Hypothalamus (tissue), 51 donors: Measurements from ENCODE around the gene PDLIM7.
"Not testable (repeated sequence)": the region's sequence is repeated elsewhere in the genome, so short reads cannot be mapped to it uniquely, and the experiment has no call there.

Experiments
- DNase-seq, 51 donors: peaks; one replicate each; lab custom pipeline; 2025; lab: John Stamatoyannopoulos, UW

PDLIM7 gene

GRCh38 chr5:177492841-177493240 is 4.6 kb downstream of the PDLIM7 start:
- no peak for DNase-seq

DNA sequence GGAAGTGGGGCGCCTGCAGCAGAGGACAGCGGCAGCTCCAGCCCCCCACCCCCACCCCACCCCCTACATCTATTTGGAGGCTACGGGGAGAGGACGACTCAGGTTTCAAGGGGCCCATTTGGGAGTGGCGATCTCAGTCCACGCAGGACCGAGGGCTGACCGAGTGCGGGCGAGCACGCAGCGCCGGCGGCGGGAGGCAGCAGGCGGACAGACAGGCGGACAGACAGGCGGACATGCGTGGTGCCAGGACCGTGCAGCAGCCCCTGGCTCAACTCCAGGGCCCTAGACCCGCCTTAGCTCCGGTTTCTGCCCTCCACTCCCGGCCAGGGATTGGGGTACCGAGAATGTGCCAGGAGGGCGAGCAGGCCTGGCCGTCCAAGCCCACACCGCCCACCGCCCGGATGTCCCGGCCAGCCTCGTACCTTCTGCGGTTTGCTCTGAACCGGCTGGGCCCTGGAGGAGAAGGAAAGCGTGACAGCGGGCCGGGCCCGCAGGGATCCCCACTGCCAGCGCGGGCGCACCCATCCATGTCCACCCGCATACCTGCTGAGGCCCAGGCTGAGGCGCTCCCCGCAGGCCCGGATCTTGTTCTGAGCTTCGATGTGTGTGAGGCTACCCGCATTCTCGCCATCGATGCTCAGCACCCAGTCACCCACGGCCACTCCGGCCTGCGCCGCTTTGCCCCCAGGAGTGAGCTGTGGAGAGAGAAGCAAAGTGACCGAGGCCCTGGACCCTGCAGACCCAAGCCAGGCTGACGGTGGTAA is 5.2 kb downstream of the PDLIM7 start:
- no peak for DNase-seq

DNA sequence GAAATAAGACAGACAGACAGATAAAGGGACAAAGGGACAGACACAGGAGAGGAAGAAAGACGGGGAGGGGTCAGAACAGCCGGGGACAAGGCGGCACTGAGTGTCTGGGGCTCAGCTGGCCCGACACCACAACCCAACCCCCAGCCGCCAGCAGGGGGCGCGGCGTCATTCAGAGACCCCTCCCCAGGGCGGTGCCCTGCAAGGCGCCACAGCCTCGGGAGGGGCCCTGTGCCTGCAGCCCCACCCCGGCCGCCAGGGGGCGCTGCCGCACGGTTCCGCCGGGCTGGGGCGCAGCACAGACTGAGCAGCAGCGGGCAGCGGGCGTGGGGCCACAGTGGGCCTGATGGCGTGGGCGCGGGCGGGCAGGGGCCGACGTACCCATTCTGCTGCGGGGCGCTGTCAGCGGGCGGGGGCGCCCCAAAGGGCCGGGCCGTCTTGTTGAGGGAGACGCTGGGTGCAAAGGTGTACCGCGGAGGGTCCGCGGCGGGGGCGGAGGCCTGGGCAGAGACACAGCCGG is 5.9 kb downstream of the PDLIM7 start:
- DNase-seq, result no peak

DNA sequence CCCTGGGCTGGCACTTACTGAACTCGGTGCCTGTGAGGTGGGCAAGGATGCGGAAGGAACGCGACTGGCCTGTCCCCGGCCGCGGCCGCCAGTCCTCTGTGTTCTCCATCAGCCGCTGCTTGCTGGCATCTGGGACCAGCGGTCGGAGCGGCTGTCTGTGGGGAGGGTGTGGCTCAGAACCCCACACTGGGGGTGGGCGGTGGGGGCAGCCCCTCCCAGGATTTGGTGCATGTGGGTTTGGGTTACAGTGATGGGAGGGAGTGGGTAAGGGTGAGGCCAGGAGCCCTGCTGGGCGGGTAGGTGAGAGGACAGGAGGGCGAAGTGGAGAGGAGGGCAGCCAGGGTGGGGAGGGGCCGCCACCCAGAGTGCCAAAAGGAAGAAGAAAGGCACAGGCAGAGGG is 6.4 kb downstream of the PDLIM7 start:
- DNase-seq, result no peak

GRCh38 chr5:177490311-177490991 is 7.0 kb downstream of the PDLIM7 start:
- DNase-seq, result peak in 1 of 51 donors; percentile 17

DNA sequence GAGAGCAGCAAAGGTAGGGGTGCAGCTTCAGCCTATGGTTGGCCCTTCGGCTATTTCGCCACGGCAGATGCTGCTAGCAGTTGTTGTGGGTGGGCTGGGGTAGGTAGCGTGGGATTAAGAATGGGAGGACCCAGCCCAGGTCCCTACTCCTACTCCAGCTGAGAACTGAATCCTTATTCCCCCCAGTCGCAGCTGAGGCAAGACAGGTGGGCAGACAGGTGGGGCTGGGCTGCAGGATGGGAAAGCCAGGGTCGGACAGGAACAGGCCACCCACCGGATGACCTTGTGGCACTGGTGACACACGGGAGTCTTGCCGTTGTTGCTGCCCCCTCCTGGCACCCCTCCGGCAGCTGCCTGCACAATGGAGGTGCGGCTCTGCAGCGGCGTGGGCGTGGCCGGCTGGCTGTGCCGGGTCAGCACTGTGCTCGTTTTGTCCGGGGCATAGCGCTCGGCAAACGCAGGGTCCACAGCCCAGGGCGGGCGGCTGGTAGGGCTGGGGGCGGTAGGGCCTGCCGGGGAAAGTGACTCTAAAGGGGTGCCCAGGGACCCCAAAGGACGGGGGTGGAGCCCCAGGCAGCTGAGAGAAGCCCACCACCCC is 8.2 kb downstream of the PDLIM7 start:
- DNase-seq, result no peak

DNA sequence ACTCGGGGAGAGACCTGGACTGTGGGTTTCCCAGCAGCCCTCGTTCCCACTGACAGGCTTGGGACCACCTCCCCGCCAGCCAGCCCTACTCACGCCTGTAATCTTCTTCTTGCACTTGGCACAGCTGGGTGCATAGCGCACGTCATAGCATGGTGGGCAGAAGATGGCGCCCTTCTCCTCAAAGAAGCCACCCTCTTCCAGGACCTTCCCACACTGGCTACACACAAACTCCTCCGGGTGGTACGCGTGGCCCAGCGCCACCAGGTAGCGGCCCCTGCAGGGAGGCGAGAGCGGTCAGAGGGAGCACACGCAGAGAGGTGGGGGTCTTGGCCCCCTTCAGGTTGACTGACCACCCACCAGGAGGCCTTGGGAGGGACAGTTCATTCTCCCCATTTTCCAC is 9.4 kb downstream of the PDLIM7 start:
- no peak for DNase-seq

- no peak for DNase-seq
Measured at GRCh38 chr5:177487144-177487543, 10.3 kb downstream of the PDLIM7 start.

DNA sequence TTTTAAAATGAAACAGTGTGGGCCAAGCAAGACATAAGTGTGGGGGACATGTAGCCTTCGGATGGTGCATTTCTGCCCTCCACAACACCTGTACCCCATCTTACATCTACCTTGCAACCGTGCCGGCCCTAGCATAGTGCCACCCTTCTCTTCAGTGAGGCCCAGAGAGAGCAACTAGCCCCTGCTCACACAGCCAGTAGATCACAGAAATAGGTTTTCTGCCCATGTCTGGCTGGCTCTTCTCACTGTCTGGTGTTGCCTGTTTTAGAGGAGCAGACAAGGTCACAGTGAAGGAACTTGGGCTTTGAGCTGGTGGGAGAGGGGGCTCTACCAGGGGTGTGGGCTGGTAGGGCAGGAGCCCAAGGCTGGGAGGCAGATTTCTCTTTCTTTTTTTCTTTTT is 11.1 kb downstream of the PDLIM7 start:
- DNase-seq, result no peak

GRCh38 chr5:177485753-177486152 is 11.7 kb downstream of the PDLIM7 start:
- not testable (repeated sequence) for DNase-seq

GRCh38 chr5:177484902-177485549 is 12.4 kb downstream of the PDLIM7 start:
- DNase-seq, result no peak

- no peak for DNase-seq
Measured at GRCh38 chr5:177483994-177484901, 13.2 kb downstream of the PDLIM7 start.

GRCh38 chr5:177483042-177483441 is 14.4 kb downstream of the PDLIM7 start:
- DNase-seq, result no peak

DNA sequence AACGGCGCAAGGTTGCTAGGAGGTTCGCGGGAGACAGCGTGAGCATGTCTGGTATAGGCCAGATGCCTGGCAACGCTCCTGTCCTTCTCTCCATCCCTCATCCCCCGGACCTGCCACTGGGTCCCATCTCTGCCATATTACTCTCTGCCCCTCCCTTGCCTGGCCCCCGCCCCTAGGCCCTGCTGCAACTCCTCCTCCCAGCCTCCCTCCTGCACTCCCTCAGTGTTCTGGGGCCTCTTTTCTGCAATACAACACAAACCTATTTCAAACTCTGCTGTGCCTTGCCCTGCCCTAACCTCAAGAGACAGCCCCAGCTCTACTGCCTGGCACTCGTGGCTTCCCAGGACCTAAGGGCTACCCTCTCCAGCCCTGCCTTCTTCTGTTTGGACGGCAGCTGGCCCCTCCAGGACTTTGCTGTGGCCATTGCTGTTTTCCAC is 15.0 kb downstream of the PDLIM7 start:
- no peak for DNase-seq

GRCh38 chr5:177479774-177480173 is 17.6 kb downstream of the PDLIM7 start:
- peak in 7 of 51 donors; percentile 11 to 40 (median 19) for DNase-seq

DNA sequence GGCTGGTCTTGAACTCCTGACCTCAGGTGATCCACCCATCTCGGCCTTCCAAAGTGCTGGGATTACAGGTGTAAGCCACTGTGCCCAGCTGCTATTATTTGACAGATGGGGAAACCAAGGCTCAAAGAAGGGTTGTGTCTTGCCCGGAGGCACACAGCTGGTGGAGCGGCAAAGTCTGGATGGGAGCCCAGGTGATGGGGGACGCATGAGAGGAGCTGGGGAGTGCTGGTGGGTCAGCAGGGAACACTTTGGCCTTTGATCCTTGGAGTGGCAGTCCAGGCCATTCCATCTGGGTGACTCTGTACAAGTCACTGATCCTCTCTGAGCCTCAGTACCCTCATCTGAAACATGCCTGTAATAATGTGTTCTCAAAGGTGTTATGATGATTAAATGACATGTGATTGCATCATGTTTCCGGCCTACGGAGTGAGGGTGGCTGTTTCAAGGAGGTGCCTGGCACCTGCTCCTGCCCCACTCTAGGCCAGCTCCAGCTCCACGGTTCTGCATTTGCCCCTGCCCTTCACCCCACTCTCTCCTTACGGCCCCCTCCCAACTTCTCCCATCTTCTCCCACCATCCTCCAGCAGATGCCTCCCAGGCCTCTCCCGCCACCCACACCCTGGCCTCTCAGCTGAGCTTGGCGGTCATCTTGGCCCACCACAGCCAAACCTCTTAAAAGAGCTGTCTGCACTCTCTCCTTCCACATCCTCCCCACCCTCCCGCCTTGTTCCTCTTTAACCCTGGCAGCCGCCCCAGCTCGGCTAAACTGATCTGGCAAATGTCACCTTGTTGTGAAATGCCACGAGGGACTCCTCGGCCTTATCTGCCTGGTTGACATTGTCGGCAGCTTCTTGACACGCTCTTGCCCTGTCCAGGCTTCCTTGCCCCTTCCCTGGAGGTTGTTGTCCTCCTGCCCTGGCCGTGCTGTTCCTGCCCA is 18.4 kb downstream of the PDLIM7 start:
- DNase-seq, result peak in 14 of 51 donors; percentile 7 to 46 (median 24)

DNA sequence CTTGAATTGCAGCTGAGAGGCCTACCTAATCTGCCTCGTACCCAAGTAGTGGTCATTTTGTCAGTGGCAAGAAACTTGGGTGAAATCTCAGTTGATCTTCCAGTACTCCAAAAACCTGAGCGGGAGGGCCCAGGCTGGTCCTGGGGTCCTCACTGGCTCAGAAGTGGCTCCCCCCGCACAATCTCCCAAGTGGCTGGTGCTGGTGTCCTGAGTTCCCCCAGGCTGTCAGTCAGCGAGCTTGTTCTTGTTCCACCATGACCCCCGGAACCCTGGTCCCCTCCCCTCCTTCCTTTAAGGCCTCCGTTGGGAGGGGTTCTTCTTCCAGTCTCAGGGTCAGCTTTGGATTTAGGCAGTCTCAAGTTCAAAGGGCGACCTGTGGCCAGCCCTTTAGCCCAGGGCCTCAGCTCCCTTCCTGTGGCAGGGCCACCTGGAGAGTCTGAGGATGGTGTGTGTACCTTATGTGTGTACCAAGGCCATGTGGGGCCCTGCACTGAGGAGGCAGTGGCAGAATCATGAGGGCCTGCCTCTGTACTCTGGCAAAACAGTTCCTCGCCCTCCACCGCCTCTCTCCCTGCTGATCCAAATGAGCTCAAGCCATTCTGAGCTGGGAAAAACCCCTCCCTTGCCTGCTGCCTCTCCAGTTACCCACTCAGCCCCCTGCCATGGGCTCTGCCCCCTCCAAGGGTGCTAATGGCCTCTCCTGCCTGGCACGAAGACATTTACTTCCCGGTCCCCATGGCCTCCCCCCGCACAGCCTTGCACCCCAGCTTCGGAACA is 19.5 kb downstream of the PDLIM7 start:
- no peak for DNase-seq
